AG08395 (cell line): ENCODE results near the gene PLIN4.
"Not testable (repeated sequence)": the region's sequence is repeated elsewhere in the genome, so short reads cannot be mapped to it uniquely, and the experiment has no call there.

Experiments
- DNase-seq: peaks from one replicate; pipeline ENCODE4 v3.0.0; 2012; ENCODE audit warnings: mixed read lengths, low spot score

PLIN4 gene

DNA sequence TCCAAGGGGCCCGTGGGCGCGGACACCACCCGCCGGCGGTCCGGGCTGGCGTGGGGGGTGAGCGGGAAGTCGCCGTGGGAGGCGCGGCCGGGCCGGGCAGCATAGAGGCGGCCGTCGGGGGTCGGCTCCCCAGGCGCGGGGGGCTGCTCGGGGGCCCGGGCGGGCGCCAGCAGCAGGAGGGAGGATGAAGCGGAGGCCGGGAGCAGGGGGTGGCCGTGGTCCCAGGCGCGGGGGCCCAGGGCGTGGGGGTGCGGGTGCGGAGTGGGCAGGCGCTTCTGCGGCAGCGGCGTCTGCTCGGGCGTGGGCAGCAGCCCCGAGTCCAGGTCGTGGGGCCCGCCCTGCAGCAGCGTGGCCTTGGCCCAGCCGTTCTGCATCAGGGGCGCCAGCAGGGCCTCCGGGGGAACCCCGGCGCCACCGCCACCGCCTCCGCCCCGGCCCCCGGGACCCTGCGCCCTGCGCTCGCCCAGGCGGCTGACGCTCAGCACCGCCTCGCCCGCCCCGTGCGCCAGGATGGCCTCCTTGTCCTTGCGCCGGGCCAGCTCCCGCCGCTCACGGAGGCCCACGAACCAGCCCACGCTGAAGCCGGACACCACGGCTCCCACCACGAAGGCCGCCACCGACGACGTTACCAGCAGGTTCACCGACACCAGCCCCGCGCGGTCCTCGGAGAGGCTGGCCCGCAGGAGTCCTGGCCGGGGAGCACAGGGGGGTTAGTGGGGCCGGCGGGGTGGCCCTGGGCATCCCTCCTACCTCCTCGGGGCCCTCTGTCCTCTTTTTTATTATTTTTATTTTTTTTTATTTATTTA, 25.8 kb upstream of the PLIN4 start:
- no peak for DNase-seq

DNA sequence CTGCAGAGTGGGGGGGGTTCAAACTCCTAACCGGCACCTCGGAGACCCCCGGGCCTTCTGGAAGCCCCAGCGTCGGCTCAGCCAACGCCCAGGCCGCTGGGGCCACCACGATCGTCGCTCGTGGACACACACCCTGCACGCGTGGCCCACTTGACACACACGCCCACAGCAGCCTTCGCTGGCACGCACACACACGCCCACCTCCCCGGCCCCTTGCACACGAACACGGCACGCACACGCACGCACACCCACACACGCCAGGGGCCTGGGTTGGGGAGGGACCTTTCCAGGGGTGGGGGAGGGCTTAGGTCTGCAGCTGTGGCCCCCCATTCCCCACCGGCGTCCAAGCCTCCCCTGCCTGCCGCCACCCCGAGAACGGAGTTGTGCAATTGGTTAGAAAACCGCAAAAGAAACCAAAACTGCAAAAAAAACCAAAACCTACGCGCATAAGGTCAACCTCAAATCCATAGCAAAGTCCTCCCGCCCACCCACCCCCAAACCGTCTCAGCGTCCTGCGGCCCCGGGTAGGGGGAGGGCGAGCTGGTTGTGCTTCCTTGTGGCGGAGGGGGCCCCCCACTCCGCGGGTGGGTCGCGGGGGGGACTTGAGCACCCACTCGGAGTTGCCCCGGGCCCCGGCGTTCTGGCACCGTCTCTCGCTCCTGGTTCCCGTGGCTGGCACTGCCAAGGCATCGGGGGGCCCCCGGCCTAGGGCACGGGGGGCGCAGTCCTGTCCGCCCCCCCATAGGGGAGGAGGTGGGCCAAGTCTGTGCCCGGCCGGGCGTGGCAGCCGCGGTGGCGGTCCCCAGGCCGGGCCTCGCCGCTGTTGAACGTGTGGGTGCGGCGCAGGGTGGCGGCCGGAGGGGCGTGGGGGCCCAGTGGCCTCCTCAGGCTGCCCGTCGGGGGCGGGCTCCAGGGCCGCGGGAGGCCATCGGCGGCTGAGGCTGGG, 24.9 kb upstream of the PLIN4 start:
- no peak for DNase-seq

GRCh38 chr19:4541806-4542145, 23.5 kb upstream of the PLIN4 start:
- DNase-seq, result not testable (repeated sequence)

DNA sequence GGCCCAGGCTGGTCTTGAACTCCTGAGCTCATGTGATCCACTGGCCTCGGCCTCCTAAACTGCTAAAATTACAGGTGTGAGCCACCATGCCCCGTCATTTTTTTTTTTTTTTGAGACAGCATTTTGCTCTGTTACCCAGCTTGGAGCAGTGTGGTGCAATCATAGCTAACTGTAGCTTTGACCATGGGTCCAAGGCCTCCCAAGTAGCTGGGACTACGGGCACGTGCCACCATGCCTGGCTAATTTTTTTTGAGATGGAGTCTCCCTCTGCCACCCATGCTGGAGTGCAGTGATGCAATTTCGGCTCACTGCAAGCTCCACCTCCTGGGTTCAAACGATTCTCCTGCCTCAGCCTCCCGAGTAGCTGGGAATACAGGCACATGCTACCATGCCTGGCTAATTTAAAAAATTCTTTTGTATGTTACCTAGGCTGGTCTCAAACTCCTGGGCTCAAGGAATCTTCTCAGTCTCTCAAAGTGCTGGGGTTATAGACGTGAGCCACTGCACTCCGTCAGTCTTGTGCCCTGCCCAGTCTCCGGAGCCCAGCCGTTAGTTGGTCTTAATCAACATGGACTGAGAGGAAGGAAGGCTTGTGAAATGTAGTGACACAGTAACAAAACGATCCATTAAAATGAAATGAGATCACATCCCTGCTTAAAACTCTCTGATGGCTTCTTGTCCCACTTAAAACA, 23.0 kb upstream of the PLIN4 start:
- DNase-seq, result no peak

DNA sequence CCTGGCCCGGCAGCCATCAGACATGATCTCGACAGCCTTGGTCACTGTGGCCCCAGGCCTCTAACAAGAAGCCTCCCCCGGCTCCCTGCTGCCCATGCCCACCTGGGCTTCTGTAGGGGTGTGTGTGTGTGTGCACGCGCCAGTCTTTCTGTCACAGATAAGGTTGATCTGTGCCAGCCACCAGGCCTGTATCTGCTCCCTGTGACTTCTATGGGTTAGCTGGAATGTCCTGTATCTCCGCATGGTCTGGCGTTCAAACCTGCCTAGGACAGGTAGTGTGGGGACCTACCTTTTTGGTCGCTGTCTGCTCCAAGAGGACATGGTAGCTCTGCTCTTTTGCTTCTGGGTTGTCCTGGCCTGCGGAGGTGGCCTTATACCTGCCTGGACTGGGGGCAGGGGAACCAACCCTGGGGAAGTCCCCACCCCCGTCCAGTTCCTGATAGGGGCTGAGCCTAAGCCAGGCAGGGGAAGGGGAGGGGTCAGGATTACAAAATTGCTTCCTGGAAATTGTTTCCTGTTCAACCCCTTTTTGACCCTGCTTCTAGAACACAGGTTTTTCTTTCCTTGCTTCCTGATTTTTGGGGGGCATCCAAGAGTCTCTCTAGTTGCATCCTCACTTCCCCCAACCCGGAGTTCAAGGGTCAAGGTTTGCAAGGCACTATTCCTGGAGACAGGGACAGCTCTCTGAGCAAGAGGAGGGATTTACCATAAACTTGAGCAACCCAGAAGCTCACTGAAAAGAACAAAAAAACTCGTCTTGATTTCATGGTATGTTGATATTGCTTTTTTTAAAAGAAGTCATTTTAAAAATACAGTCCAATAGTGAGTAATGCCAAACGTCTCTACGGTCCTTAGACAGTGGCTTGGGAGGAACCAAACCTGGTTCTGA, 21.7 kb upstream of the PLIN4 start, which contains the start of gene LRG1:
Gene LRG1, minus strand, starts transcription at position 344 of the 889 bp plus-strand sequence. Its CDS starts 23 bp downstream, at position 321.
- DNase-seq, result no peak

GRCh38 chr19:4539169-4539692, 20.9 kb upstream of the PLIN4 start:
- no peak for DNase-seq

- DNase-seq, result no peak
Measured at GRCh38 chr19:4538601-4538954, 20.3 kb upstream of the PLIN4 start.

DNA sequence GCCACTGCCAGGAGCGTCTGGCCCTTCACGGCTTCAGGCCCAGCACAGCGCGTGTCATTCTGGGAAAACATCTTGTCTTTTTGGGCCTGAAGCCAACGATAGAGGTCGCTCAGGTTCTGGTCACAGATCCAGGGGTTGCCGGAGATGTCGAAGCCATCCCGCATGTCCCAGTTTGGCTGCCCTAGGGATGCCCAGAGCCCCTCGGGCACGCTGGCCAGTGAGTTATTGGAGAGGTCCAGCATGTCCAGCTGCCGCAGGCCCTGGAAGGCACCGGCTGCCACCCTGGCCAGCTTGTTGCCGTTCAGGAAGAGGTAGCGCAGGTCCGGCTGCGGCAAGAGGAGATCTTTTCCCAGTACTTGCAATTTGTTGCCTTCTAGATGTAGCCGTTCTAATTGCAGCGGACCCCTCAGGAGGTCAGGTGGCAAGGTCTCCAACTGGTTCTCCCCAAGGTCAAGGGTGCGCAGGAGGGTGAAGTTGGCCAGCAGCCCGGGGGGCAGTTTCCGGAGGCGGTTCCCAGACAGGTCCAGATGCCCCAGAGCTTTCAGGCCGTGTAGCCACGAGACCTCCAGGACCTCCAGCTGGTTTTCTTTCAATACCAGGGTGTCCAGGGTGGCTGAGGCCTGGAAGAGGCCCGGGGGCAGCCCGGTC, 19.8 kb upstream of the PLIN4 start:
- no peak for DNase-seq

- DNase-seq, result no peak
Measured at GRCh38 chr19:4536798-4537197, 18.5 kb upstream of the PLIN4 start.

GRCh38 chr19:4534836-4535658, 16.8 kb upstream of the PLIN4 start, which contains the start of gene PLIN5:
TSS of gene PLIN5 (minus strand) at chr19:4535224. CDS start at chr19:4534074, 1,150 bp downstream.
- peak; percentile 66 for DNase-seq

- DNase-seq, result no peak
Measured at GRCh38 chr19:4533835-4534424, 15.6 kb upstream of the PLIN4 start.

- DNase-seq, result no peak
Measured at GRCh38 chr19:4533334-4533733, 15.0 kb upstream of the PLIN4 start.

GRCh38 chr19:4531562-4532165, 13.4 kb upstream of the PLIN4 start:
- no peak for DNase-seq

DNA sequence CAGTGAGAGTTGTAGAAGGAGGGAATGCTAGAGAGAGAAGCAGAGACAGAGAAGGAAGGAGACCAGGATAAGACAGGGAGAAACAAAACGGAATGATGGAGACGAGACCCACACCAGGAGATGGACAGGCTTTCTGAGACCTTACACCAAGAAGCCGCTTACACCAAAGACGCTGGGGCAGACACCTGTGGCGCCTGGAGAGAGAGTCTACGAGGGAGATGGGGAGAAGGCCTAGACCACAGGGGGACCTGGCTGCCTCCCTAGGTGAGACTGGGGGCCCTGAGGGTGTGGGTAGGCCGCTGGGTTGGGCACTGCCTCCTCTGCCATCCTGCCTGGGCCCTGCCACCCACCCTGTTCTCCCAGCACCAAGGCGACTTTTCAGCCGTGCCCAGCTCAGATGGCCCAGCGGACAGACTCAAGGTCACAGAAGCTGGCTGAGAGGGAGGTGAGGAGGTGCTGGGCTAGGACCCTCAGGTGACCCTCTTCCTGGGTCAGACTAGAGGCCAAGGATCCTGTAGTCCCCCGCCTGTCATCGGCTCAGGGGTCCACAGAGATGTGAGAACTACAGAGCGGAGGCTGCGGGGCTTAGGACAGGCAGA, 11.7 kb upstream of the PLIN4 start:
- DNase-seq, result no peak

DNA sequence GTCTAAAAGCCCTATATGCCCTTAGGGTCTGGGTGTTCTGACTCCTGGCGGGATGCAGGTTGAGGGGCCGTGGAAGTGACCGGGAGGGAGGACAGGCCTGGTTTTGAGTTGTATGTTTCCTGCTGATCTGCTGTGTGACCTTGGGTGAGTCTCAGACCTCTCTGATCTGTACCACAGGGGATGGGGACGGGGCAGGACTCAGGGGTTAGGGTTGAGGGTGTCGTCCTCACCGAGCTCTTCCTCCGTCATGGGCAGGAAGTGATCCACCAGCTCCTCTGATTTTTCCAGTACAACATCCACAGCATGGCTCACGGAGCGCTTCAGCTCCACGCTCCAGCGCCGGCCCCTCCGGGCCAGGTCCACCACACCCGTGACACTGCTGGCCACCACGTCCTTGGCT, 10.6 kb upstream of the PLIN4 start:
- DNase-seq, result no peak

- not testable (repeated sequence) for DNase-seq
Measured at GRCh38 chr19:4527377-4527776, 9.1 kb upstream of the PLIN4 start.

DNA sequence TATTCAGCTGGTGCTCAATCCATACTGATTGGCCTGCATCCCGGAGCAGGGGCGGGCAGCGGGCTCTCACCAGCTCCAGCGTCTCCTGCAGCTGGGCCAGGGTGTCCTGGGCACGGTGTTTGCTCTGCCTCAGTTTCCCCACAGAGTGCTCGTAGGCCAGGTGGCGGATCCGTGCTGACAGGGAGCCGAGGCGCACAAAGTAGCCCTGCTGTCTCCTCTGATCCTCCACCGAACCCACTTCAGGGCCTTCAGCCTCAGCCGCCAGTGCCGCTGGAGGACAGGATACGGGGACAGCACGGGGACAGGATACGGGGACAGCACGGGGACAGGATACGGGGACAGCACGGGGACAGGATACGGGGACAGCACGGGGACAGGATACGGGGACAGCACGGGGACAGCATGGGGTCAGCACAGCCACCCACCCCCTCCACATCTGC, 7.3 kb upstream of the PLIN4 start:
- no peak for DNase-seq

GRCh38 chr19:4524808-4525562, 6.7 kb upstream of the PLIN4 start:
- peak; percentile 64 for DNase-seq
